ENCODE data around the gene PRDM11. TPM values are rescaled to one million over a fixed set of nuclear protein-coding genes. Genes with fewer than 3 reads are reported as not detected.

Gene PRDM11
- total and polyA plus RNA-seq, 10 of the 15 experiments (the other 5 are each of a cell fraction or from before 2014, with no cell fraction given), result 0.03 to 2.4 (median 0.53) TPM

- TF ChIP-seq RCOR1 (conservative IDR thresholded peaks at IDR 0.05; ENCODE audit: low read depth, low read length) (no peak), RB1 (IDR thresholded peaks at IDR 0.05; ENCODE audit: borderline replicate concordance) (no peak)
Measured at GRCh38 chr11:45100339-45100738, 46.1 kb upstream of the PRDM11 start (continued).

- Histone ChIP-seq H3K27me3 (replicated peaks in 1 of 2; ENCODE audit: control insufficient read depth in 2 of 2, insufficient read depth in 2 of 2, low read length in 1 of 2) (no peaks in the 10 kb centered on the region; a peak in 1 of 4 replicates), H2AFZ (ENCODE audit: control insufficient read depth, low read depth, low read length) (no peak overlapping the region), H3K9me3 (replicated peaks; ENCODE audit: control insufficient read depth, insufficient read depth, low read length) (no peaks in the 10 kb centered on the region), H3K79me2 (ENCODE audit: control insufficient read depth, insufficient read depth, low read length) (no peaks in the 10 kb centered on the region), H3K9ac (ENCODE audit: control insufficient read depth, insufficient read depth, low read length) (no peak overlapping the region), H3K4me1 (ENCODE audit: control insufficient read depth, insufficient read depth, low read length) (peaks cover 7% of the 10 kb centered on the region; the same call in 1 of the 2 replicates), H3K4me3 (no peak overlapping the region), H3K27ac (ENCODE audit: control insufficient read depth, insufficient read depth) (no peak overlapping the region), H4K20me1 (ENCODE audit: control insufficient read depth, insufficient read depth) (no peaks in the 10 kb centered on the region), H3K36me3 (ENCODE audit: control insufficient read depth in 2 of 2, insufficient read depth in 2 of 2, low read length in 1 of 2) (no peaks in the 10 kb centered on the region), H3K4me2 (ENCODE audit: control insufficient read depth, insufficient read depth) (no peak overlapping the region)
- WGBS (ENCODE audit: insufficient coverage, insufficient replicate concordance, low lambda C conversion rate, missing lambda C conversion rate), result 34% methylated on average over 7 of the region's 8 CpGs
- in situ Hi-C loops (cut with MboI) (loop anchor here (5.0 kb wide), 1 partner anchor 190 kb away; no protein-coding TSS in a partner anchor), intact Hi-C loops (cut with micrococcal nuclease; ENCODE audit: unreplicated experiment) (loop anchor here (2.0 kb wide), 1 partner anchor 176 kb away; no protein-coding TSS in a partner anchor)
- ChIA-PET CTCF (interaction anchor here (0.6 to 17.9 kb wide), 7 partner anchors 9 to 186 kb away, joined by 3 to 571 read pairs (median 4); no protein-coding TSS in a partner anchor), SMC1A (ENCODE audit: uncharacterized antibody, unreplicated experiment) (interaction anchor here (4.1 to 5.2 kb wide), 2 partner anchors 165 to 175 kb away, joined by 31 to 80 read pairs; no protein-coding TSS in a partner anchor), RAD21 (ENCODE audit: unreplicated experiment) (interaction anchor here (3.1 to 5.1 kb wide), 2 partner anchors 165 to 175 kb away, joined by 21 to 105 read pairs; no protein-coding TSS in a partner anchor), POLR2A (no interaction called here)
- ATAC-seq, result peak; percentile 23; the same call in 2 of the 3 replicates
- no peak for DNase-seq (ENCODE audit: low read depth, low spot score)
- TF ChIP-seq SP1 (IDR thresholded peaks at IDR 0.05; ENCODE audit: low read depth, low read length) (no peak), ESRRA (IDR thresholded peaks at IDR 0.05; ENCODE audit: low read length) (no peak), PRDM15 (CRISPR knock-in tag; IDR thresholded peaks at IDR 0.05) (no peak), BMI1 (IDR thresholded peaks at IDR 0.05; ENCODE audit: borderline replicate concordance) (no peak), EGR1 (IDR thresholded peaks at IDR 0.05; ENCODE audit: borderline replicate concordance in 1 of 2, low read depth in 2 of 2, low read length in 2 of 2) (no peak), ATF3 (IDR thresholded peaks at IDR 0.05; ENCODE audit: borderline replicate concordance, extremely low read depth, low read depth, low read length) (no peak), ZBTB11 (CRISPR knock-in tag; IDR thresholded peaks at IDR 0.05) (no peak), RUNX3 (IDR thresholded peaks at IDR 0.05; ENCODE audit: low read length) (no peak), IKZF1 (conservative IDR thresholded peaks at IDR 0.05) (no peak)
- FAIRE-seq, result no peak
- no TSS peak for BruUV-seq (replicated peaks)
Measured at GRCh38 chr11:45102361-45102809, 44.1 kb upstream of the PRDM11 start.
